Endothelial cell of umbilical vein (primary cell): ENCODE measurements around the gene RAB6B. TPM values are rescaled to one million over a fixed set of nuclear protein-coding genes. Genes with fewer than 3 reads are reported as not detected.

ENCODE experiments used
- BruUV-seq: library from RNA; stranded (reverse); fragments of 400-500 nt; replicated peaks from 2 replicates; lab custom pipeline; 2021; lab: Mats Ljungman, UMichigan
- CTCF ChIA-PET: fragments of 300-600, 350-600 bp; sonication (Branson Sonifier 250); formaldehyde crosslinking; loops from one replicate; lab custom pipeline; 2021; ENCODE audit warnings: antibody characterized with exemption, inconsistent platforms; lab: Charles Lee
- POLR2A ChIA-PET: fragments of 300-600, 350-600 bp; sonication (Branson Sonifier 250); formaldehyde crosslinking; loops from one replicate; lab custom pipeline; 2021; ENCODE audit warnings: antibody characterized with exemption, inconsistent platforms; lab: Charles Lee
- DNase-seq: peaks from one replicate; pipeline ENCODE4 v3.0.0-alpha.2; 2011; ENCODE audit warnings: low read depth, low spot score
- FAIRE-seq: peaks from 2 replicates; lab custom pipeline; 2011; peaks lifted over from hg19 to GRCh38; lab: Jason Lieb, UNC
- H2AFZ ChIP-seq: 2 replicates; pipeline ENCODE4 v1.6.0; 2012; ENCODE audit warnings: low read depth, low read length, control low read depth, inconsistent platforms
- H3K27ac ChIP-seq: 2 replicates; pipeline ENCODE4 v1.5.1; 2011; ENCODE audit warnings: low read depth, mild to moderate bottlenecking, control low read depth, low read length, moderate library complexity; ENCODE audit not compliant: insufficient read depth
- H3K27me3 ChIP-seq, 2 experiments: 2 replicates each; pipeline versions ENCODE4 v1.6.0 to v1.6.1; 2011; ENCODE audit warnings: low read length in 2 of 2, mixed read lengths in 1 of 2; ENCODE audit not compliant: control insufficient read depth in 2 of 2, insufficient read depth in 2 of 2
- H3K36me3 ChIP-seq, 2 experiments: 2 replicates in 1 of 2; 3 replicates in 1 of 2; pipeline ENCODE4 v1.5.1; 2011; ENCODE audit warnings: low read length in 2 of 2, mild to moderate bottlenecking in 1 of 2, moderate library complexity in 1 of 2; ENCODE audit not compliant: control insufficient read depth in 2 of 2, insufficient read depth in 2 of 2; ENCODE audit errors: extremely low read depth in 1 of 2
- H3K4me1 ChIP-seq: 3 replicates; pipeline ENCODE4 v1.5.1; 2011; ENCODE audit warnings: mild to moderate bottlenecking, low read length; ENCODE audit not compliant: control insufficient read depth, insufficient read depth; ENCODE audit errors: extremely low read depth
- H3K4me2 ChIP-seq: 2 replicates; pipeline ENCODE4 v1.6.1; 2011; ENCODE audit warnings: low read length, control low read depth, mixed read lengths; ENCODE audit not compliant: insufficient read depth
- H3K4me3 ChIP-seq, 3 experiments: fragments of 200-600 bp in 1 of 3; sonication (generic), shearing (Covaris generic) in 1 of 3; replicated peaks in 1 of 3; 2 replicates each; pipeline ENCODE4 v1.5.1; 2011 to 2016; ENCODE audit warnings: control low read depth in 3 of 3, low read length in 3 of 3, mild to moderate bottlenecking in 2 of 3, inconsistent platforms in 1 of 3, low read depth in 1 of 3, moderate library complexity in 1 of 3; ENCODE audit not compliant: insufficient read depth in 1 of 3
- H3K79me2 ChIP-seq: 2 replicates; pipeline ENCODE4 v1.6.0; 2012; ENCODE audit warnings: low read length, inconsistent platforms; ENCODE audit not compliant: control insufficient read depth, insufficient read depth
- H3K9ac ChIP-seq: replicated peaks from 2 replicates; pipeline ENCODE3; 2011; ENCODE audit warnings: low read length, control low read depth; ENCODE audit not compliant: insufficient read depth; ENCODE audit errors: extremely low read depth
- H3K9me1 ChIP-seq: replicated peaks from 3 replicates; pipeline ENCODE4 v1.6.0; 2011; ENCODE audit warnings: mild to moderate bottlenecking, low read length; ENCODE audit not compliant: control insufficient read depth, insufficient read depth; ENCODE audit errors: extremely low read depth
- H3K9me3 ChIP-seq: replicated peaks from 2 replicates; pipeline ENCODE4 v1.5.1; 2012; ENCODE audit warnings: low read length, inconsistent platforms; ENCODE audit not compliant: control insufficient read depth, insufficient read depth
- H4K20me1 ChIP-seq: replicated peaks from 2 replicates; pipeline ENCODE3; 2011; ENCODE audit warnings: mild to moderate bottlenecking, low read length; ENCODE audit not compliant: control insufficient read depth, insufficient read depth; ENCODE audit errors: extremely low read depth
- EZH2 ChIP-seq: IDR thresholded peaks from 2 replicates; pipeline ENCODE4 v1.6.1; 2012; ENCODE audit warnings: borderline replicate concordance, low read depth, mild to moderate bottlenecking, moderate library complexity, low read length, inconsistent platforms; ENCODE audit not compliant: severe bottlenecking
- FOS ChIP-seq: IDR thresholded peaks from 2 replicates; pipeline ENCODE4 v1.6.1; 2011; ENCODE audit warnings: mild to moderate bottlenecking, low read length, moderate library complexity, borderline replicate concordance; ENCODE audit not compliant: insufficient read depth
- GATA2 ChIP-seq: IDR thresholded peaks from 2 replicates; pipeline ENCODE4 v1.7.0; 2011; ENCODE audit warnings: low read depth, mild to moderate bottlenecking, moderate library complexity, mixed read lengths, low read length; ENCODE audit not compliant: insufficient read length, insufficient read depth
- JUN ChIP-seq: IDR thresholded peaks from 2 replicates; pipeline ENCODE4 v1.6.1; 2011; ENCODE audit warnings: borderline replicate concordance, low read depth; ENCODE audit not compliant: insufficient read length, insufficient read depth
- MAX ChIP-seq: IDR thresholded peaks from 2 replicates; pipeline ENCODE4 v1.6.1; 2011; ENCODE audit not compliant: insufficient read depth, insufficient read length
- MYC ChIP-seq: IDR thresholded peaks from one replicate; pipeline ENCODE4 v1.6.1; 2011; ENCODE audit warnings: mild to moderate bottlenecking, low read depth, low read length
- POLR2A ChIP-seq: IDR thresholded peaks from 2 replicates; pipeline ENCODE4 v1.6.1; 2012; ENCODE audit warnings: low read depth, mild to moderate bottlenecking, control low read depth, low read length
- POLR2AphosphoS5 ChIP-seq: IDR thresholded peaks from 2 replicates; pipeline ENCODE4 v1.6.1; 2012; ENCODE audit warnings: low read depth, mild to moderate bottlenecking, control low read depth, low read length, moderate library complexity; ENCODE audit not compliant: insufficient read depth
- dilution Hi-C: fragments of 300-500 bp; cut with MboI; formaldehyde crosslinking; loops from one replicate; pipeline ENCODE4 v1.15.0; 2019; ENCODE audit warnings: low sequenced_read_pairs; ENCODE audit not compliant: extremely low pct_ligation_motif_present
- intact Hi-C: fragments of 100-400 bp; cut with micrococcal nuclease; formaldehyde crosslinking; loops from one replicate; pipeline ENCODE4 v1.10.0; 2022
- polyA plus RNA-seq, 4 experiments: library from polyadenylated mRNA; depleted of rRNA in 3 of 4; stranded (reverse) in 3 of 4; unstranded in 1 of 4; fragments of >200 nt; gene quantifications; 2 replicates each; pipeline versions ENCODE4 v1.2.1 to v1.2.3, GENCODE V29; 2011 to 2012; ENCODE audit warnings: missing spikeins in 1 of 4
- total RNA-seq: library from RNA; stranded (reverse); gene quantifications from 2 replicates; pipeline ENCODE4 v1.2.3, GENCODE V29; 2021
- TF ChIP-seq, protein P1 (sequence below), 2 donors: IDR thresholded peaks; 1 replicate in 1 of 2; 2 replicates in 1 of 2; pipeline ENCODE4 v1.5.1; 2011; ENCODE audit warnings: low read length in 2 of 2, mild to moderate bottlenecking in 2 of 2, moderate library complexity in 2 of 2, control low read depth in 1 of 2, inconsistent platforms in 1 of 2, low read depth in 1 of 2; ENCODE audit not compliant: insufficient read depth in 1 of 2; ENCODE audit errors: extremely low read depth in 1 of 2

RAB6B gene
- total and polyA plus RNA-seq, 2 donors (not counting 3 experiments of a cell fraction or from before 2014, with no cell fraction given): 1.7 to 6.7 TPM

GRCh38 chr3:133887803-133888703, 7.6 kb downstream of the RAB6B start:
- H3K4me3 ChIP-seq: no peak overlapping the region
- dilution Hi-C loops: no loop called here
- intact Hi-C loops: no loop called here
- H3K9me1 ChIP-seq: no peaks in the 10 kb centered on the region
- H3K27me3 ChIP-seq: peaks cover 0 to 4% of the 10 kb centered on the region in 2 experiments
- H2AFZ ChIP-seq: no peak overlapping the region
- H3K36me3 ChIP-seq: no peaks in the 10 kb centered on the region
- H3K9me3 ChIP-seq: no peaks in the 10 kb centered on the region
- FAIRE-seq (no peak), DNase-seq (no peak)
- H4K20me1 ChIP-seq: no peaks in the 10 kb centered on the region
- H3K9ac ChIP-seq: no peak overlapping the region
- H3K27ac ChIP-seq: no peak overlapping the region
- CTCF ChIA-PET: interaction anchor here (1.1 to 1.3 kb wide), 4 partner anchors 9 to 324 kb away, joined by 3 to 4 read pairs (median 3); no protein-coding TSS in a partner anchor
- H3K79me2 ChIP-seq: no peaks in the 10 kb centered on the region
- TF ChIP-seq, protein P1, sequence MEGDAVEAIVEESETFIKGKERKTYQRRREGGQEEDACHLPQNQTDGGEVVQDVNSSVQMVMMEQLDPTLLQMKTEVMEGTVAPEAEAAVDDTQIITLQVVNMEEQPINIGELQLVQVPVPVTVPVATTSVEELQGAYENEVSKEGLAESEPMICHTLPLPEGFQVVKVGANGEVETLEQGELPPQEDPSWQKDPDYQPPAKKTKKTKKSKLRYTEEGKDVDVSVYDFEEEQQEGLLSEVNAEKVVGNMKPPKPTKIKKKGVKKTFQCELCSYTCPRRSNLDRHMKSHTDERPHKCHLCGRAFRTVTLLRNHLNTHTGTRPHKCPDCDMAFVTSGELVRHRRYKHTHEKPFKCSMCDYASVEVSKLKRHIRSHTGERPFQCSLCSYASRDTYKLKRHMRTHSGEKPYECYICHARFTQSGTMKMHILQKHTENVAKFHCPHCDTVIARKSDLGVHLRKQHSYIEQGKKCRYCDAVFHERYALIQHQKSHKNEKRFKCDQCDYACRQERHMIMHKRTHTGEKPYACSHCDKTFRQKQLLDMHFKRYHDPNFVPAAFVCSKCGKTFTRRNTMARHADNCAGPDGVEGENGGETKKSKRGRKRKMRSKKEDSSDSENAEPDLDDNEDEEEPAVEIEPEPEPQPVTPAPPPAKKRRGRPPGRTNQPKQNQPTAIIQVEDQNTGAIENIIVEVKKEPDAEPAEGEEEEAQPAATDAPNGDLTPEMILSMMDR (IDR thresholded peaks at IDR 0.05; ENCODE audit: extremely low read depth in 1 of 2, insufficient read depth in 1 of 2, low read depth in 1 of 2, low read length in 2 of 2): no peak
- TF ChIP-seq MAX: no peak
- TF ChIP-seq GATA2: no peak
- TF ChIP-seq EZH2: no peak
- TF ChIP-seq JUN: no peak
- TF ChIP-seq MYC: no peak
- TF ChIP-seq POLR2AphosphoS5: no peak
- no peak for TF ChIP-seq FOS
- no peak for TF ChIP-seq POLR2A
- no TSS peak for BruUV-seq
- POLR2A ChIA-PET: no interaction called here
- no peak overlapping the region for H3K4me2 ChIP-seq
- H3K4me1 ChIP-seq: no peaks in the 10 kb centered on the region
